Measurements from ENCODE around the gene NBAS.

- TF ChIP-seq TARDBP (CRISPR knock-in tag; IDR thresholded peaks at IDR 0.05) (no peak), MAFG (CRISPR knock-in tag; IDR thresholded peaks at IDR 0.05) (no peak), EZH2 (conservative IDR thresholded peaks at IDR 0.05; ENCODE audit: low read depth, low read length) (no peak), CEBPG (CRISPR knock-in tag; IDR thresholded peaks at IDR 0.05) (no peak), ZBTB2 (CRISPR knock-in tag; IDR thresholded peaks at IDR 0.05; ENCODE audit: low read depth) (no peak), ZNF607 (CRISPR knock-in tag; IDR thresholded peaks at IDR 0.05; ENCODE audit: borderline replicate concordance) (no peak), ESRRA (CRISPR knock-in tag; IDR thresholded peaks at IDR 0.05; ENCODE audit: low read depth) (no peak), POLR2AphosphoS5 (IDR thresholded peaks at IDR 0.05; ENCODE audit: low read depth, low read length) (no peak), ZBTB34 (CRISPR knock-in tag; IDR thresholded peaks at IDR 0.05) (no peak)
Observed at GRCh38 chr2:15120631-15121030, 440.5 kb downstream of the NBAS start.

Measured in HepG2 (cell line).